ENCODE measurements around the gene AADAC.
"Not testable (repeated sequence)": the region's sequence is repeated elsewhere in the genome, so short reads cannot be mapped to it uniquely, and the experiment has no call there.

Gene AADAC

GRCh38 chr3:151859905-151860304 lies 46.0 kb downstream of the AADAC start:
- no peak for DNase-seq

DNA sequence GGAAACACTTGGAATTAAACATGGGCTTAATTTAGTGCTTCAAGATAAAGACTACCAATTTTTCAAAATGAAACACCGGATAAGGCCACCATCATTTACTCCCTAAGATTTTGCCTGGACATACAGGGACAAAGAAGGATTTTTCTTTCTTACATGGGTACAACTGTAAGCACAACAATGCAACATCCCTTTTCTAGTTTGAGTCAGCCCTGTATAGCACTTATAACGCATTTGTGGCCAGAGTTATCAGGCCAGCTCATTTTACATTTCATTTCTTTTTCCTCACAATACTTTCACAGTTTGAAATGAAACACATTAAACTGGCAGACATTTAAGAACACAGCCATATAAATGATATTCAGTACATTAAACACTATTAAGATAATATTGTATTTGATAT lies 49.7 kb downstream of the AADAC start:
- DNase-seq, result no peak

DNA sequence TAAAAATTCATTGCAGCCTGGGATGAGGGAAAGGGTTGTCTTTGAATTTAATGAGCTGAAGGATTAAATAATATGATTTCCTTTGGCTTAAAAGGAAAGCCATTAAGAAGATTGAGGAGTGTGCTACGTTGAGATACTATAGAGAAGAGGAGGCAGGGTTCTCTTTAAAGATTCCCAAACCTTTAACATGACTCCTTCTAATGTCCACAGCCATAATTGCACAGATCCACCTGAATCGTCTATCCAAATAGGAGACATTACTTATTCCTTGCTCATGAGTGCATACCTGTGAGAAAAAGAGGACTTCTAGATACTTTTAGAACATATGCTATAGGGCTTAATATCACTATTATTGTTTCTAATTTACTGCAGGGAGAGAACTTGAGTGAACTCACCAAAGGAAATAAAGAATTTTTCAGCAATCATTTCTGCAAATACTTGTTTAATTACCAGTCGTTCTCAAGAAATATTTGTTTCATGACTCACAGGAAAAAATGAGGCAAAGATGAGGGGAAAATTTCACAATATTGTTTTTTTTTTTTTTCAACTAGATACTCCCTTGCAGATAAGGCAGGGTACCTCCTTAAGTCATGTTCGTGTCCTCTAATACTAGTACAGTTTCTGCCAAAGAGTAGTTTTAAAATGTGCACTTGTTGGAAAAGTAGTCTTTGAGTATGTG lies 50.6 kb downstream of the AADAC start:
- DNase-seq, result no peak

DNA sequence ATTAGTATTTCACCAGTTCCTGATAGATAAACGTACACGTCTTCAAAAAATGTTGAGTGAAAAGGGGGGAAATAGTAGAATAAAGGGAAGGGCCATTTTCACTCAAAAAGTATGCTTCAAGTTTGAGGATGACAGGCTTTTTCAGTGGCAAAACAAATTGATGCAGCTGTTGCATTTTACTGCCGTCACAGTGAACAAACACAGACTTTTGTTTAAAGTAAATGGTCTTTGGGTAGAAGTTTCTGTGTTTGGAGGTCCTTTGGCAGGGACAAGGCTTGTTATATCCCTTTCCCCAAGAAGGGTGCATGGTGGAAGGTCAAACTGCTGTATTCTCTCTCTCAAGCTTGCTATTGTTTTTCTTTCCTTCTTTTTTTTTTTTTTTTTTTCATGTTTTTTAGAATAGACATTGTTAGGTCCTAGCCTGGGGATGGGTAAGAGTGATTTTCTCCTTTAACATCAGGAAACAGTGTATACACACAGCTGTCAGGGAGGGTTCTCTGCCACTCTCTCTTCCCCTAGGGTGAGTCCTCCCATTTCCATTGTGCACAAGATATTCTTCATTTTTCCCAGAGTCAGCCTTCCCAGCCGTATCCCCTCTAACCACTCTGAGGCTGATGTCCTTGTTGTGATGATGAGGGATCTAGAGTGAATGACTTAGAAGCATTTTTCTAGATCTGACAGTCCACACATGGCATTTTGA lies 52.9 kb downstream of the AADAC start:
- no peak for DNase-seq

DNA sequence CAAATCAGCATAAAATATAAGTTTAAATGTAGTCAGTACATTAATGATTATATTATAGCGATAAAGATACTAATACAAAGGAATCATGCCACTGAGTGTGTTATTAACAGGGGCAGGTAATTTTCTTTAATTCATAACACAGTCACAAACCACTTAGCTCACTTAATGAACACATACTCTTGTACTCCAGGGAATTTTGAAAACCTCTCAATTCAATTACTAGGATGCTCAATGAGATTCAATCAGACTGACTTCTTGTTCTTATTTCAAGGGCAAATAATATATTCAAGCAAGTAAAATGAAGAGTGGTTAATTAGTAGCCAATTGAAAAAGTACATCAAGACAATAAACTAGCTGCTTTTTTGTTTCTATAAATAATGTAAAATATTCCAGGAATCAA lies 53.8 kb downstream of the AADAC start:
- DNase-seq, result no peak

DNA sequence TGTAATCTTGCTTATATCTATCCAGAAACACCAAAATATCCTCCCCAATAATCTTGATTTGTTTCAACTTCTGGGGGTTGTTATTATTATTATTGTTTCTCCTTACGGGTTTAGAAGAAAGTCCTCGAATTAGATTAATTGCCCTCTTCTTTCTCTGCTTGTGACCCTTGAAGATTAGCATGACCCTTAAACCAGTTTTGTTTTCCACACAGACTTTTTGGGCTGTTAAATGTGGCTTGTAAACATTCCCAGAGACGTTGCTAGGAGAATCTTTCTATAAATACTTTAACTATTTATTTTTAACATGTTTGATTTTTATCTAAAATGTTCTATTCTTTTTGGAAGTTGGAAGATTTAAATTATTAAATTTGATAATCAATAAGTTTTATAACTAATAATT lies 55.3 kb downstream of the AADAC start:
- DNase-seq, result no peak

DNA sequence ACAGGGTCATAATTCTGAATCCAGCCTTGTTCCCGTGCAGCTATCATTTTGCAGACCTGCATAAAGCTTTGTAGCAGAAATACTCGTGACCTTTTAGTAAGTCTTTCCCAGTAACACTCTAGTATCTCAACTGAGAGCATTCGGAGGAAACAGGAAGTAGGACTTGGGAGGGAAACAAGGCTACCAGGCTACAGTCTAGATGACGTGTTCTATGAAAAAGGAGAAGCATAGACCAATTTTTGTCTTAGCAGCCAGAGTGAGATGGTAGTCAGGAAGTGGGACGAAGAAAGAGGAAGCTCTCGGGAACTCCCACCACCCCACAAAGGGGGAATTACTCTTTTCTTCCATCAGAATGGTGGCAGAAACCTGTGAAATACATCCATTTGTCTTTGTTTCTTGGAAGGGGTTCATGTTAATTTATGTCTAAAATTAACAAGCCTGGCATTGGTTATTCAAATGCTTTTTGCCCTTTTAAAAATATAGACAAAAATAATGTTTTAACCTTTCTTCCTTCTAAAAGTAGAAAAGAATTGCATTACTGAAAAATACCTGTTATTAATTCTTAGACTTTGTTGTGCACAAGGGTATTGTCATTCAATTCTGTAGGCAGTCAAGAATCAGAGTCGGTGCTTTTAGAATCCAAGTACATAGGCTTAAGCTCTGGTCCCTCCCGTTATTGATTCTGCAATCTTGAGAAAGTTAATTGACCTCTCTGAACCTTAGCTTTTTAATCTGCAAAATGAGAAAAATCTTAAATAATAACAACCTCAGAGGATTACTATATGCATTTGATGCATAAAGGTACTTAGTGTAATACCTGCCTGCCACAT lies 57.9 kb downstream of the AADAC start:
- peak; percentile 24 for DNase-seq

DNA sequence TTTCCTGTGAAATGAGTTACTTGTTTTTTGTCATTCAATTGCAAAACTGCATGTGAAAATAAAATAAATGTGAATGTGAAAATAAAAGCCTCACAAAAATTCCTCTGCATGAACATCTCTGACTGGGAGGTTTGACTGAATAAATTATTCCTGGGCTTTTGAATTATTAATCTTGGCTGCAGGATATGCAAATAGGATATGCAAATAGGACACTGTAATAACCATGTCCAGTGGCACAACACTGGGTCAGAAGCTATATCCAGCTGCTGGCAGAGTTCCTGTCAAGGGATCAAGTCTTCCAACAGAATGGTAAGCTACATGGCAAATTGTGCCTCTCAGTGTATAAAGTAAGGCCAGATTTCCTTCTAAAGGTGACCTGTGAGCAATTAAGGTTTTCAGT lies 59.5 kb downstream of the AADAC start, which contains the start of gene SUCNR1:
Gene SUCNR1 (plus strand): TSS at position 246 of the 400 bp plus-strand sequence. CDS start 6,250 bp downstream, outside the sequence.
- no peak for DNase-seq

DNA sequence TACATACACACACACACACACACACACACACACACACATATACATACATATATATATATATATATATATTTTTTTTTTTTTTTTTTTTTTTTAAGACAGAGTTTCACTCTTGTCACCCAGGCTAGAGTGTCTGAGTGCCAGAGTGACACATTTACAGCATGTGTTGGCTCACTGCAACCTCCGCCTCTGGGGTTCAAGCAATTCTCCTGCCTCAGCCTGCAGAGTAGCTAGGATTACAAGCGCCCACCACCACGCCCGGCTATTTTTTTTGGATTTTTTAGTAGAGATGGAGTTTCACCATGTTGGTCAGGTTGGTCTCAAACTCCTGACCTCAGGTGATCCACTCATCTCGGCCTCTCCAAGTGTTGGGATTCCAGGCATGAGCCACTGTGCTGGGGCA lies 60.2 kb downstream of the AADAC start:
- not testable (repeated sequence) for DNase-seq

DNA sequence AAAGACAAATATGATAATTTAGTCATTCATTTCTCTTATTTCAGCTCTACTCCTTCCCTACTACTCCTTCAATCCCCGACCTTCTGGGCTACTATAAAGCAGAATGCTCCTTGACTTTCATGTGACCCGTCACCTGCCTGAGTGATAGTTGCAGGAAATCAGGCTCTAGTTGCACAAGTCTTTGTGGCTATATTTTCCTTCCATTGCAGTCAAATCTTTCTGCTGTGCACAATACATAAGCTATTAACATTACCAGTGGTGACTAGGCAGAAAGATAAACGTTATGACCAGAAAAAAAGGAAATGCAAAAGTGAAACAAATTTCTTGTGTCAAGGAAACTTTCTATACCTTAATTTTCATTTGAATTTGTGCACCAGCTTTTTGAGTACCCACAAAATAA lies 61.8 kb downstream of the AADAC start:
- DNase-seq, result no peak

GRCh38 chr3:151877269-151877668 lies 63.4 kb downstream of the AADAC start:
- no peak for DNase-seq

Data from CD4-positive, alpha-beta T cell treated with Interleukin-12 subunit alpha and Interleukin-12 subunit beta, for 1 hour (primary cell).